HL-60/S4 treated with phorbol 12-myristate 13-acetate at 8.2 ng/mL for 4 days and 3 days (cell line): Measurements from ENCODE around the gene APC2.
"Not testable (repeated sequence)": the region's sequence is repeated elsewhere in the genome, so short reads cannot be mapped to it uniquely, and the experiment has no call there.

Source experiments
- in situ Hi-C: fragments of 300-500 bp; cut with MboI; formaldehyde crosslinking; loops from 2 replicates; pipeline ENCODE4 v1.15.0; 2022; ENCODE audit warnings: low sequenced_read_pairs

APC2 gene

DNA sequence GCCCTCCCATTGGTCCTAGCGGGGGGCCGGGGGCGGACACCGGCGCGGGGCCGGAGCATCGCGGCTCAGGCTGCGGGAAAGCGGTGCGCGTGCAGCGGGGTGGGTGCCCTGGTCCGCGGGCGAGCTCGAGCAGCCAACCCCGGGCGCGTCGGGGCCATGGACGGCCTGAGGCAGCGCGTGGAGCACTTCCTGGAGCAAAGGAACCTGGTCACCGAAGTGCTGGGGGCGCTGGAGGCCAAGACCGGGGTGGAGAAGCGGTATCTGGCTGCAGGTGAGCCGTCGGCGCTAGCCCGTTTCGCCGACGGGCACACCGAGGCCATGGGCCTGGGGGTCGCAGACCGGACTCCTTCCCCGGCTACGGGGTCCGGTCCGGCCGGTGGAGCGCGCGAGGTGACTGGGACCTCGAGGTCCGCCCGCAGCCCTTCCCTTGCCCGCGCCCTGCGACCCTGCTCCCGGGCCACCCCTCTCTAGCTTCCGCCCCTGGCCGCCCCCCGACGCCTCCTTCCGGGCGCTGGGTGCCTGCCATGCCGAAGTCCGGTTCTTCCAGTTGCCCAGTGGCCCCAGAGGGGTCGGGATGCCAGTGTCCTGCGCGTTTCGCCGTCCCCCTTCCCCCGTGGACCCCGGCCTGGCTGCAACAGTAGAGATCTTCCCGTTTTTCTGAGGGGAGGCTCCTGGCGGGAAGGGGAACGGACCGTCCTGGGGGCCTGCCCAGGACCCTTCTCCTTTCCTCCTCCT lies 41.4 kb downstream of the APC2 start, which contains the start of gene REEP6:
TSS of gene REEP6 (plus strand) at position 68 of the 735 bp plus-strand sequence. CDS start at position 157, 89 bp downstream.
- in situ Hi-C loops, result no loop called here

DNA sequence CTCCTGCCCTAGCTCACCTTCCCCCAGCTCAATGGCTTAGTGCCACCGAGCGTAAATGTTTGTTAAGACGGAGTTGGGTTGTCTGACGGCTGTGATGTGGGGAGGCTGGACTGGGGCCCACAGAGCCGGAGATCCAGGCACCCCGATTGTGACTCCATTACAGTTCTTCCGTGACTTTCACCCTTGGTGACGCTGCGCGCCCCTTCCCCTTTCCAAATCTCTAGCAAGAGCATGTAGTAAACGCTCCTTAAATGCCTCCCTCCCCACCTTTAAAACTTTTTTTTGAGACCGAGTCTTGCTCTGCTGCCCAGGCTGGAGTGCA lies 41.9 kb downstream of the APC2 start:
- in situ Hi-C loops, result no loop called here

DNA sequence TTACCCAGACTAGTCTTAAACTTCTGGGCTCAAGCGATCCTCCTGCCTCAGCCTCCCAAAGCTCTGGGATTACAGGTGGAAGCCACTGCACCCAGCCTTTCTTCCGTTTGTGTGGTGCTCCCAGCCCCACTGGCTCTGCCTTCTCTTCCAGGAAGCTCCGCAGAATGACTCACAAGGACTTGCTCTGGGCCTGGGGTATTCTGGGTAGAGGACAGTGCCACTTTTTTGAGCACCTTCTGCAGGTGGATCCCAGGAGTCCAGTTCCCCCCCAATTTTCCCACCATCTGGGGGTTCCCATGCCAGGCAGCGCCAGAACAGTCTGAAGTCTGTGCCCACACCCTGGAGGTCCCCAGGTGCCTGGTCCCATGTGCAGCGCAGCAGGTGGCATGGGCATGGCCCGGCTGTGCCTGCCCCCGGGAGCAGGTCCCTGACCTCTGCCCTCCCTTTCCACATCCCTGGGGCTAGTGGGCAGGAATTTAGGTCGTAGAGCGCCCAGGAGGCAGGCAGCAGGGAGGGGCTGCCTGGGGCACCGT lies 42.6 kb downstream of the APC2 start:
- in situ Hi-C loops, result no loop called here

GRCh38 chr19:1494115-1494815 lies 44.3 kb downstream of the APC2 start:
- in situ Hi-C loops, result no loop called here

- in situ Hi-C loops, result no loop called here
These were observed 45.3 kb downstream of the APC2 start for GRCh38 chr19:1495051-1495798.

DNA sequence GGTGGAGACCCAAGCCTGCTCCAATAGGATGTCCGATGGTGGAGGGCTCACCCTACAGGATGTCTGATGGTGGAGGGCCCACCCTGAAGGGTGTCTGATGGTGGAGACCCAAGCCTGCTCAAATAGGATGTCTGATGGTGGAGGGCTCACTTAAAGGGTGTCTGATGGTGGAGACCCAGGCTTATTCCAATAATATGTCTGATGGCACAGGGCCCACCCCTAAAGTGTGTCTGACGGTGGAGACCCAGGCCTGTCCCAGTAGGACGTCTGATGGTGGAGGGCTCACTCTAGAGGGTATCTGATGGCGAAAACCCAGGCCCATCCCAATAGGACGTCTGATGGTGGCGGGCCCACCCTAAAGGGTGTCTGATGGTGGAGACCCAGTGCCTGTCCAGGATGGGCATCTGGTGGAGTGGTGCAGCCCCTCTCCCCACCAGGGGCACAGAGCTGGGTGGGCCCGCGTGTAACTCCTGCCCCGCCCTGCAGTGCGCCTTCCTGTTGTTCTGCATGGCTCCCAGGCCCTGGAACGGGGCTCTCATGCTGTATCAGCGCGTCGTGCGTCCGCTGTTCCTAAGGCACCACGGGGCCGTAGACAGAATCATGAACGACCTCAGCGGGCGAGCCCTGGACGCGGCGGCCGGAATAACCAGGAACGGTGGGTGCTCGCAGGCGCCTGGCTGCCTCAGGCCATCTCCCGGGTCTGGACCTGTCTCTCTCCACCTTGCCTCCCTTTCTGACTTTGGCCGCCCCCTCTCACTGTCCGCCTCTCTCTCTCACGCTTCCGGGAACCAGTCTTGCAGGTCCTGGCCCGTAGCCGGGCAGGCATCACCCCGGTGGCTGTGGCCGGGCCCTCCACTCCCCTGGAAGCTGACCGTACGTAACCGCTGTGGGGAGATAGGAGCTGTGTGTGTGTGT lies 46.1 kb downstream of the APC2 start:
- in situ Hi-C loops, result no loop called here

DNA sequence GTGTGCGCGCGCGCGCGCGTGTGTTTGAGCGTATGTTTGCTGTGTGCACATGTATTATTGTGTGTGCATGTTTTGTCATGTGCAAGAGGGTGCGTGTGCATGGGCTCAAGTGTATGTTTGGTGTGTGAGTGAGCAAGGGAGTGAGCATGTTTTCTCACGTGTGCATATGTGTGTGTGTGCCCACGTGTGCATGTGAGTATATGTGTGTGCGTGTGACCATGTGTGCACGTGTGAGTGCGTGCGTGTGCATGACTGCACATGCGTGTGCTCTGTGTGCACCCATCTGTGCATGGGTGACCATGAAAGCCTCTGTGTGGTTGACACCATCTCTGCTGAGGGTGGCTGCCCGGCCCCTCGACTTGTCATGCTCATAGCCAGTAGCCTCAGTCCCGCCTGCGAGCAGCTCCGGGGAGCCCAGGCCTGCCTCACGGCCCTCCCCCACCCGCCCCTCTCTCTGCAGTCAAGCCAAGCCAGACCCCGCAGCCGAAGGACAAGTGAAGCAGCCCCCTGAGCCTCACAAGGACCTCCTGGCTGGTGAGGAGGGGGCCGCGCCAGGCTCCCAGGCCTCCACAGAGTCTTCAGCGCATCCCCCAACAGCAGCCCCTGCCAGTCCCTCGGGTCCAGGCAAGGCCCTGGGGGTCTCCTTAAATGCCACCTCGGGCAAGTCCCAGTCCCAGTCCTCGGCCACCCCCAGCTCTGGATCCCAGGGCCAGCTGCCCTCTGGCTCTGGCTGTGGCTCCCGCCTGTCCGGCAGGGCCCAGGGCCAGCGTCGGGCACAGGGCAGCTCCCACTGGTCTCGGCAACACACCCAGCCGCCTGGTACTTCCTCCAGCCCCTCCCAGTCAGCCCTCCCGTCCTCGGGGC lies 47.0 kb downstream of the APC2 start:
- in situ Hi-C loops, result no loop called here

GRCh38 chr19:1497578-1498235 lies 47.8 kb downstream of the APC2 start:
- in situ Hi-C loops, result no loop called here

DNA sequence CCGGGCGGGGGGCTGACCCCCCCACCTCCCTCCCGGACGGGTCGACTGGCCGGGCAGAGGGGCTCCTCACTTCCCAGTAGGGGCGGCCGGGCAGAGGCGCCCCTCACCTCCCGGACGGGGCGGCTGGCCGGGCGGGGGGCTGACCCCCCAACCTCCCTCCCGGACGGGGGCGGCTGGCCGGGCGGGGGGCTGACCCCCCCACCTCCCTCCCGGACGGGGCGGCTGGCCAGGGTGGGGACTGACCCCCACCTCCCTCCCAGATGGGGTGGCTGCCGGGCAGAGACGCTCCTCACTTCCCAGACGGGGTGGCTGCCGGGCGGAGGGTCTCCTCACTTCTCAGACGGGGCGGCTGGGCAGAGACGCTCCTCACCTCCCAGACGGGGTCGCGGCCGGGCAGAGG lies 49.3 kb downstream of the APC2 start:
- in situ Hi-C loops, result not testable (repeated sequence)

DNA sequence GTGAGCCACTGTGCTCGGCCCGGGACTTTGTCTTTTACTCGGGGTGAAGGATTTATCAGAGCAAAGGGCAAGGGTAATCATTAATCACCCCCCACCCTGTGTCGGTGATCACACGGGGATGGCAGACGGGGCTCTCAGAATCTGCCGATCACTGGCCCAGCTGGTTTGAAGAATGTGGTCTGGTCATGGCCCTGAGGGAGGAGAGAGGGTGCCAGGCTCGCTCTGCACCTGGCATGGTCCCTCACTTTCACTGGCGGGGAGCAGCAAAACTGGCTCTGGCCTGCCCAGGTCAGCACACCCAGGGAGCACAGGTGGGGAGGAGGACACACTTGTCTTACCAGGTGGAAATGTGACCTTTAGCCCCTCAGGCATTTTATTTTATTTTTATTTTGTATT lies 51.3 kb downstream of the APC2 start:
- in situ Hi-C loops, result no loop called here

GRCh38 chr19:1502433-1503088 lies 52.6 kb downstream of the APC2 start:
- in situ Hi-C loops, result no loop called here

DNA sequence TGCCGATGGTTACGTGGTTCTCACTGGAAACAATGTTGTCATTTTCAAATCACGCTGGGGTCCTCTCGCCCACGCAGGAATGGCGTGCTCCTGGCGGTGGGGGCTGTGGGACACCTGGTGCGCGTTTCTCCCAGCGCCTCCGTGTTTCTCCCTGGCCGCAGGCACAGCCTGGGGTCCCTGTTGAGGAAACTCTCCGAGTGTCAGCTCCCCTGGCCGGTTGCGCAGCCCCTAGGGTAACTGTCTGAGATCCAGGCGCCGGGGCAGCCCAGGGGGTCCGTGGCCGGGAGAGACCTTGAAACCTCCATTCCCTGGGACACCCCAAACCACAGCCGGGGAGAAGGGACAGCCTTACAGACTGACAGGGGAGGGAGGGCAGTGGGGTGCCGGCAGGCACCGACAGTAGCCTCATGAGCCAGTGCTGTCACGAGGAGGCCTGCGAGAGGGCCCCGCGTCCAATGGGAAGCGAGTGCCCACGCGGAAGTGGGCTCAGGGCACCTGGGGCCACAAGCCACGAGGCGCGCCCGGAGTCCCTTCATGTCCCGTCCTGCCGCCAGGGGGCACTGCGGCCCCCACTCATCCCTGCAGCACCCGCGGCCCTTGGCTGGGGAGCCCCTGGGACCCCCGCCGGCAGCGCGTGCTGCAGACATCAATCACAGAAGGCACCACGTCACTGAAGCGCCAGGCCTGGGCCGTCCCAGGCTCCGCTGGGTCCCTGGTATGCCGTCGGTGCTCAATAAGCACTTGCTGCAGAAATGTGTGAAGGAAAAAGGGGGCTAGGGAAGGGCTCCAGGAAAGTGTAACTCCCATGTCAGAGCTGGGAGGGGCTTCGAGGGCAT lies 53.4 kb downstream of the APC2 start:
- in situ Hi-C loops, result no loop called here

GRCh38 chr19:1503925-1504773 lies 54.2 kb downstream of the APC2 start:
- in situ Hi-C loops, result no loop called here

GRCh38 chr19:1505012-1505411 lies 55.1 kb downstream of the APC2 start:
- in situ Hi-C loops, result no loop called here

DNA sequence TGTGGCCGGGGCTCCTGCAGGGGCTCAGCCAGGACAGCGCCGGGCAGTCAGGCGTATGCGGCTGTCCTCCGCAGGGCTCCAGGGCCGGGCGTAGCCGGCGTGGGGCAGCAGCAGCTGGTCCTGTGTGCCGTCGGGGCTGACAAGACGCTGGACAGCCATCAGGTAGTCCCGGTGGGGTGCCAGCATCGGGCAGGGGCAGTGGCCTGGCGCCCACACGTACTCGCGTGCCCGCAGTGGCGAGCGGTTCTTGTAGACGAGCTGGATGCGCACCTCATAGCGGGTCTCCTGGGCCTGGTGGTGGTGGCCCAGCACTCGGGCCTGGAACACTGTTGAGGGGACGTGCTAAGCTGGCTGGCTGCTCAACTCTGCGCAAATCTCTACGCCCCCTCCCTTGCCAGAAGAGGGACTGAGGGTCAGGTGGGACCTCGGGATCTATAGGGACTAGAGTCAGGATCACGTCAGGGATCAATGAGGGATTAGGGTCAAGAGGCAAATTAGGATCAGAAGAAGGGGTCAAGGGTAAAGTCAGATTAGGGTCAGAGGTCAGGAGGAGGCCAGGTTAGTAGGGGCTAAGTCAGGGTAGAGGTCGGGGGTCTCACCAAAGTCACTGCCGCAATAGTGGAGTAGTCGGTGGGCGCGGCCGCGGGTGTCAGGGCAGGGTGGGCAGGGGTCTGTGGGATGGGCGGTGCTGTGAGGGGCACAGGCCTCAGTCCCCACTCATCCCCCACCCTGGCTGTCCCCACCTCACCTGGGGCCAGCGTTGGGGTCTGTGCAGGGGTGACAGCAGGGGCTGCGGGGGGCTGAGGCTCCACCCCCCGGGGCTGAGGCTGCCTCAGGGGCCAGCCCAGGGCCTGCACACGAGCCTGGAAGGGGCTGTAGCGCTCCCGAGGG lies 56.3 kb downstream of the APC2 start:
- in situ Hi-C loops, result no loop called here

DNA sequence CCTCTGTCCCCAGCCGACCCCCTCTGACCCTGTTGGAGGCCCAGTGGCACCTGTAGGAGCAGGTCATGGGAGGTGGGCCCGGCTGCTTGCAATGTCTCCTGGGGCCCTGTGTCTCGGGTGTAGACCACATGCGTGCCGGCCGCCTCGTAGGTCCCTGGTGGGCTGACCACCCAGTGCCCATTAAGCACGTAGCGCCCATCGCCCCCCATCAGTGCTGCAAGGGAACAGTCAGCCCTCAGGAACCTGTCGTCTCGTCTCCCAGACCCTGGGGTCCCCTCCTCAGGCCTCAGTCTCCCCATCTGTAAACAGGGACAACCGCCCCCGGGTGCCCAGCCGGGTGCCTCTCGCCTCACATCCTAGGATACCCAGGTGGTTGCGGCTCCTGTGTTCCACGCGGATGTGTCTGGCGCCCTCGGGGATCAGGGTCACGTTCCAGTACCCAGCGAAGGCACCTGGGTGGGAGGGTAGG lies 57.3 kb downstream of the APC2 start:
- in situ Hi-C loops, result no loop called here
